TTC549 (cell line): ENCODE measurements around the gene BAIAP2.

ENCODE experiments used
- FAIRE-seq: peaks from 2 replicates; lab custom pipeline; 2012; peaks lifted over from hg19 to GRCh38; lab: Jason Lieb, UNC

Gene BAIAP2, protein sequence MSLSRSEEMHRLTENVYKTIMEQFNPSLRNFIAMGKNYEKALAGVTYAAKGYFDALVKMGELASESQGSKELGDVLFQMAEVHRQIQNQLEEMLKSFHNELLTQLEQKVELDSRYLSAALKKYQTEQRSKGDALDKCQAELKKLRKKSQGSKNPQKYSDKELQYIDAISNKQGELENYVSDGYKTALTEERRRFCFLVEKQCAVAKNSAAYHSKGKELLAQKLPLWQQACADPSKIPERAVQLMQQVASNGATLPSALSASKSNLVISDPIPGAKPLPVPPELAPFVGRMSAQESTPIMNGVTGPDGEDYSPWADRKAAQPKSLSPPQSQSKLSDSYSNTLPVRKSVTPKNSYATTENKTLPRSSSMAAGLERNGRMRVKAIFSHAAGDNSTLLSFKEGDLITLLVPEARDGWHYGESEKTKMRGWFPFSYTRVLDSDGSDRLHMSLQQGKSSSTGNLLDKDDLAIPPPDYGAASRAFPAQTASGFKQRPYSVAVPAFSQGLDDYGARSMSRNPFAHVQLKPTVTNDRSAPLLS

DNA sequence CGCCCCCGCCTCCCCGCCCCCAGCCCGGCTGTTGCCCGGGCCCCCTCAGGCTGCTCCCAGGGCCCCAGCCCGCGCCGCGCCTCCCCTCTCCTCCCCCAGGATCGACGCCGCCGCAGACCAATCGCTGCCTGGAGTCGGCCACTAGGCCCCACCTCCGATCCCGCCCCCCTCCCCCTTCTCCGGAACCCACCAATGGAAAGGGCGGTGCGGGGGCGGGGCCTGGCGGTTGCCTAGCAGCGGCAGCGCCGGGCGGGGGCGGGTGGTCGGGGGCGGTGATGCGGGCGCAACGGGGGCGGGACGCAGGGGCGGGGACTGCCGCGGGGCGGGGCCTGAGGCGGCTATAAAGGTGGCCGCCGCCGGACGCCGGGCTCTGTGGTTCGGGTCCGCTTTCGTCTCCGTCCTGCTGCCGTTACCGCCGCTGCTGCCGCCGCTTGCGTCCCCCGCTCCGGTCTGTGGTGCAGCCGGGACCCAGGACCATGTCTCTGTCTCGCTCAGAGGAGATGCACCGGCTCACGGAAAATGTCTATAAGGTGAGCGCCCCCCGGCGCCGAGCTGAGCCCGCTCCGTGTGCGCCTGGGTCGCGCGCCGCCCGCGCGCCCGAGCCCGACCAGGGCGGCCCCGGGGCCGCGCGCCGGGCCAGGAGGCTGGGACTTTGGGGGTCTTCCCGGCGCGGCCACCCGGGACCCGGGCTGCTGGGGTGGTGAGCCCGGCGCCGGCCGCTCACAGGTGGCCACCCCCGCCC, at the start of gene BAIAP2:
Gene BAIAP2 (plus strand): TSS at position 373 of the 742 bp plus-strand sequence. CDS start 104 bp downstream, at position 477.
- FAIRE-seq: no peak

DNA sequence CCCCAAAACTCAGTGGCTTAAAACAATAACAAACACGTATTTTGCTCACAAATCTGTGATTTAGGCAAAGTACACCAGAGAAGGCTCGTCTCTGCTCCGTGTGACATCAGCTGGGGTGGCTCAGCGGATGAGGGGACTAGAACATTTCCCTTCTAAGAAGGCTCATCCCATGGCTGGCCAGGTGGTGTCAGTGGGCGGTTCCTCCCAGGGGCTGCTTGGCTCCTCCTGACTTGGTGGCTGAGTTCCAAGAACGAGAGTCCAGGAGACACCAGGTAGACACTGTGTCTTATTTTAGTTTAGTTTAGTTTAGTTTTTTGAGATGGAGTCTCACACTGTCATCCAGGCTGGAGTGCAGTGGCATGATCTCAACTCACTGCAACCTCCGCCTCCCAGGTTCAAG, 48.9 kb upstream of the BAIAP2 start:
- FAIRE-seq: no peak

DNA sequence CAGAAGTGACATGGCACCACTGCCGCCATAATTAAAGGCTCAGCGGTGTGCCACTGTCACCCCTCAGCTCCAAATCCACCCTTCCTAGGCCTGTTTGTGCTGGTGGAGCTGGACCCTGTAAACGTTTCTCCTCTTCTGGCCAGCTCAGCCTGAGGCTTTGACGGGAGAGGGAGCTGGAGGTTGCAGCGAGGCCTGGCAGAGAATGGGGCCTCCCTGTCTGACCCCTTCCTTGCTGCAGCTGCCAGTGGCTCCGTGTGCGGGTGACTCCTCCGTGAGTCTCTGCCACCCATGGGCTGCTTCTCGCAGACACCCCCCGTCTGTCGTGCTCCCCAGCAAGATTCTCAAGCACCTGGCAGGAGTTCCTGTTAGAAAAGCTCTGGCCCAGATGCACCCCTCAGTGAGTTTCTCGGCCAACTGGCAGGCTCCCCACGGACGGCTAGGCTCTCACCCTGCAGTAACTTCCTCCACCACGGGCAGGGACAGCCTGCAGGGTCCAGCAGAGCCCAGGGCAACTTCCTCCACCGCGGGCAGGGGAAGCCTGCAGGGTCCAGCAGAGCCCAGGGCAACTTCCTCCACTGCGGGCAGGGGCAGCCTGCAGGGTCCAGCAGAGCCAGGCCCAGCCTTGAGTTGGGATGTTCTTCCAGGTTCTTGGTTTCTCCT, 48.0 kb upstream of the BAIAP2 start:
- no peak for FAIRE-seq

DNA sequence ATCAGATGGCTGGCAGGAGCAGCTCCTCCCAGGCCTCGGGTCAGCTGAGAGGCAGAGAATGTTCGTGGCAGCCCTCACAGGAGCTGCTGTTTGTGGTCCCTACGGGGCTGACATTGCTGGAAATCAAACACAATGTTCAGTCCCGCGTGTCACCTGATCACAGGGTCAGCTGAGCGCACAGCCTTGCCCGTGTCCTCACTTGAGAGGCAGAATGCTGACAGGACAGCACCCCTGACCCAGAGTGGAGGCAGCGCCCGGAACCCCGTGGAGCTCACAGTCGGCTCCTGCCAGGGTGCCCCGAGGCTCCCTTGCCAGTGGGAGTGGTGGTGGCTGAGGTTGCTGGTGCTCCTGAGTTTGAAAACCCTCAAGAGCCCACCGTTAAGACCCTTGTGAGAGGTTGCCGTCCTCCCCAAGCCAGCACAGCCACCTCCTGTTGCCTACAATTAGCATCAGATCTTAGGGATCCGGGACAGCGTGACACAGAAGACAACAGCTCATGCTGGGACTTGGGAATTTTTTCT, 47.0 kb upstream of the BAIAP2 start:
- no peak for FAIRE-seq

DNA sequence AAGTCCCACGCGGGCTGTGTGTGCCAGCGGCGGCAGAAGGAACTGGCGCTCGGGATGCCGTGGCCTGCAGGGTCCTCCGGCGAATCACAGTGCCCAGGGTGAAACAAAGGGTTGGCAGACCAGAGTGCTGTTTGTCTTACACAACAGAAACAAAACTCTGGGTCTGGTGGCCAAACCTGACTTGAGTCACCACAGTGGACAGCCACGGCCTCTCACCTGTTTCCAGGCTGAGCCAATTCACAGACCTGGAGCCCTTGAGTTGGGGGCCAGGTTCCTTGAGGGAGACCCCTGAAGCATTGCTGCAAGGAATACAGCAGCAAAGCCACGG, 45.4 kb upstream of the BAIAP2 start:
- no peak for FAIRE-seq

DNA sequence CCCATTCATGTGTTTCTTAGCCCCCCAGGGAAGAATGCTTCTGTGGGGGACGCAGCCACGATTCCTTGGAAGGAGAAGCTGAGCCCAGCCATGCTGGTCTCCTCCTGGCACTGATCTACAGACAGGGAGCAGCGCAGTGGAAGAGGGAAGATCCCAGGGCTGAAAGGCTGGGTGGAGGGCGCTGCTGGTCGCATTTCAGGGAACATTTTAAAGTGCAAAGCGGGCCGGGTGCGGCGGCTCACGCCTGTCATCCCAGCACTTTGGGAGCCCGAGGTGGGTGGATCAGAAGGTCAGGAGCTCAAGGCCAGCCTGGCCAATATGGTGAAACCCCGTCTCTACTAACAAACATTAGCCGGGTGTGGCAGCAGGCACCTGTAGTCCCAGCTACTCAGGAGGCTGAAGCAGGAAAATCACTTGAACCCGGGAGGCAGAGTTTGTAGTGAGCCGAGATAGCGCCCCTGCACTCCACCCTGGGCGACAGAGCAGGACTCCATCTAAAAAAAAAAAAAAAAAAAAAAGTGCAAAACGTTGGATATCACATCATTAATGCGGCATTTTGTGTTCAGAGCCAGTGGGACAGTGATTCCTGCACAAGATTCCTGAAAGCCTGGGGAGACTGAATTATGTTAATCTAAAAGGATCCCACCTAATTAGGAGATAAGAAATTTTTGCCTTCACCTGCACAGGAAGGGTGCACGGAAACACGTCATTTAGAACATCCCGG, 43.9 kb upstream of the BAIAP2 start:
- FAIRE-seq: no peak

DNA sequence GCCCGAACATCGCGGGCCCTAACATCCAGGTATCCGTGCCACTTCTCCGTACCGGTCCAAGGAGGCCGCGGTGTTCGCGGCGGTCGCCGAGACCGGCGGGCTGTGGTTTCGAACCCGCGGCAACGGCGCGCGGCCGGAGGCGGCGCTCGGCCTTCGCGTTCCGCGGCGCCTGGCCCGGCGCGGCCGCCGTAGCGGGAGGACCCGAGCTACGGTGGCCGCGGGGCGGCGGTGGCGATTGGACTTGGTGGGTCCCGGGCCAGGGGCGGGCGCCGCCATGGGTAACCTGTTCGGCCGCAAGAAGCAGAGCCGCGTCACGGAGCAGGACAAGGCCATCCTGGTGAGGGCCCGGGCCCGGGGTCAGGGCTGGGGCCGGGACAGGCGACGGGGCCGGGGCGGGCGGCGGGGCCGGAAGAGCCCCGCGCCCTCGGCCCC, 43.3 kb upstream of the BAIAP2 start, which contains the start of gene CHMP6:
Gene CHMP6 (plus strand): TSS at position 197 of the 432 bp plus-strand sequence. CDS start 78 bp downstream, at position 275.
- FAIRE-seq: no peak

DNA sequence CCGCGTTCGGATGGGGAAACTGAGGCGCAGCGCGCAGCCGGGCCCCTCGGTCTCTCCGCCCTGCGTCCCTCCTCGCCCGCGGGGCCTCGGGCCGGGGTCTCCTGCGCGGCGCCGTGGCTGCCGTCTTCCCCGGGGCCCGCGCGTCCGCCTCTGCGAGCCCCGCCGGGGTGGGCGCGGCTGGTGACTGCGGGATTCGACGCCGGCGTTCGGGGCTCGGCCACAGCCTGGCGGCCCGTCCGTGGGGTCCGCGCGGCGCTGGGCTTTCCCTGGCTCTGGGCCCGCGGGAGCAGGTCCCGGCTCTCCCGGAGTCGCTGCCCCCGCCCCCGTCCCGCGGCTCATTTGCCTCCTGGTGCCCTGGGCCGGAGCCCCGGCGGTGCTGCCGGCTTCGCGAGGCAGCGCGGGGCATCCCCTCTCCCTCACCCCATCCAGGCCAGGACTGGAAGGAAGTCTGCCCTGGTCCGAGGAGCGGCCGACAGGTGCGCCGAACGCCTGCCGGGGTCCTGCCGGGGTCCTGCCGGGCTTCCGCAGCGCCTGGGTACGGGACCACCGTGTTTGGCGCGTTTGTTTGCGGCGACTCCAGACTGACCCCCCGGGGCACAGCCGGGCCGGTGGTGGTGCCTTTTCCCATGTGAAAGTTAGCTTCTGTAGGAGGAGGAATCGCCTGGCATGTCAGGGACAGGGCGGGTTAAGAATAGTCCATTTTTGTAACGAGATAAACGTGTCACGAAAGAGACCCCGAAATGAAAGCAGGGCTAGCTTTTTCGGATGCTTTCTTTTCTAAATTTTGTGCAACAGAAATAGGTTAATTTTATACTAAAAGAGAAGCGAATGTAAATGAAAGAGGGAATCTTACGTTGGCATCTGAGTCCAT, 42.6 kb upstream of the BAIAP2 start:
- FAIRE-seq: no peak

DNA sequence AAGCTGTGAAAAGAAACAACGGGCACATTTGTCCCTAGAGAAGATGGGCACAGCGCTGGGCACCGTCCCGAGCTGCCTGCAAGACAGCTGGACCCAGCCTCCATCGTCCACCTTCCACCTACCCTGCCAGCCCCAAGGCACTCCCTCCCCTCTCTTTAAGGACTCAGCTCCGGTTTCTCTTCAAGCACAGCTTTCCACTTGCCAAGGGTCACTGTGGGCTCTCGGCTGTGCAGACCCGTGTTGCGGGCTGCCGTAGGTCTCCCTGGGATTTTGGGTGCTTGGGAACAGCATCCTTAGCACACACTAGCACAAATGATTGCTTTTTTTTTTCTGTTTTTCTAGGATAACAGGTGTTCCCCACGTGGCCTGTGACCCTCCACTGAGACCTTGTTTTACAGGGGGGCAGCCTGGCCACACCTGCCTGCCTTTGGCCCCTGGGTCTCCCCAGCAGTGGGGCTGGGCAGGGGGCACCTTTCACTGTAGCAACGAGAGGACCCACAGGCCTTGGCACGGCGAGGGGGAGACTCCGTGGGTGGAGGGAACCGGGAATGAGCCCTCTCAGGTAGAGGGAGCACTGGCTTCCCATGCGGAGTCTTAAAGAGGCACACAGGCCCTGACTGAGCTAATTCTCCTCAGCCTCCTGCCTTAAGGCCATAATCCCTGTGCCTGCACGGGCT, 41.9 kb upstream of the BAIAP2 start:
- no peak for FAIRE-seq

DNA sequence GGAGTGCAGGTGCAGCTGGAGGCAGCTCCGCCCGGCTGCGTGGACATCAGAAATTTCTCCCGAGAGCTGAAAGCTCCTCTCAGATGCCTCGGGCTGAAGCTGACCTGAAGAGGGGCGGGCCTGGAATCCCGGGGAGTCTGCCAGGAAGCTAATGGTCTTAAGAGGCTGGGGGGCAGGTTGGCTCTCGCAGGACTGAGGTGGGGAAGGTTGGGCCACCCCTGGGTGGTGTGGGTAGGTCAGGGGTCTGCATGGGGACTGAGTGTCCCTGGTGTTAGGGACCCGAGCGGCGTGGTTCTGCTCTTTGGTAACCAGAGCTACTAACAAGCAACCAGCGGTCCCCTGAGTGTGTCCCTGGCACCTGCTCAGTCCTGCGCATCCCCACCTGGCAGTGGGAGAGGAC, 39.8 kb upstream of the BAIAP2 start:
- FAIRE-seq: no peak

DNA sequence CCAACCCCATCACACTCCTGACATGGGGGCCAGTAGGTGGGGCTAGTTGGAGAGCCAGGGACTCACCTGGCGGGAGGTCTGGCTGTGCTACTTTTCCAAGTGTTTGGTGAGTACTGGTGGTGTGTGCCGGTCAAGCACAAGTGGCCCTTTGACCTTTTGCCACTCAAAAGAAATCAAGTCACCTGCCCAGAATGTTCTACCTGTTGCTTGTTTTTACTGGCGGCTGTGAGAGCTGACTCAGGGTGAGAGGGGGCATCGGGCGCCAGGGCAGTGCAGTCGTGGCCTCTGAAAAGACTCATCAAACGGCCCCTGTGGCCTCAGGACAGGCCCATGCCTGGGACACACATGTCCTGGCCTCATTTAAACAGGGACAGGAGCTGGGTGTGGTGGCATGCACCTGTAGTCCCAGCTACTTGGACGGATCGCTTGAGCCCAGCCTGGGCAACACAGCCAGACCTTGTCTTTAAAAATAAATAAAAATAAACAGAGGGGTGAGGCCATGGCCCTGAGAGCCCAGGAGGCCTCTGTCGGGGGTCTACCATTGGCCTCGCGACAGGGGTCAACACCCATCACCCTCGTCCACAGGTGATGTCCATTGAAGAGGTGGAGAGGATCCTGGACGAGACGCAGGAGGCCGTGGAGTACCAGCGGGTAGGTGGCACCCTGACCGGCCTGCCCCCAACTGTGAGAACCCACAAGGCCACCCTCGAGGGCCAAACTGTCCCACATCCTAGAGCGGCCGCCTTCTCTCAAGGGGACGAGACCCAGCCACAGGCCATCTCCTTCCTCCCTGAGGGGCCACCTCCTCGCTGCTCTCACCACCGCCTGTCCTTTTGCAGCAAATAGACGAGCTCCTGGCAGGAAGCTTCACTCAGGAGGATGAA, 38.3 kb upstream of the BAIAP2 start:
- no peak for FAIRE-seq

DNA sequence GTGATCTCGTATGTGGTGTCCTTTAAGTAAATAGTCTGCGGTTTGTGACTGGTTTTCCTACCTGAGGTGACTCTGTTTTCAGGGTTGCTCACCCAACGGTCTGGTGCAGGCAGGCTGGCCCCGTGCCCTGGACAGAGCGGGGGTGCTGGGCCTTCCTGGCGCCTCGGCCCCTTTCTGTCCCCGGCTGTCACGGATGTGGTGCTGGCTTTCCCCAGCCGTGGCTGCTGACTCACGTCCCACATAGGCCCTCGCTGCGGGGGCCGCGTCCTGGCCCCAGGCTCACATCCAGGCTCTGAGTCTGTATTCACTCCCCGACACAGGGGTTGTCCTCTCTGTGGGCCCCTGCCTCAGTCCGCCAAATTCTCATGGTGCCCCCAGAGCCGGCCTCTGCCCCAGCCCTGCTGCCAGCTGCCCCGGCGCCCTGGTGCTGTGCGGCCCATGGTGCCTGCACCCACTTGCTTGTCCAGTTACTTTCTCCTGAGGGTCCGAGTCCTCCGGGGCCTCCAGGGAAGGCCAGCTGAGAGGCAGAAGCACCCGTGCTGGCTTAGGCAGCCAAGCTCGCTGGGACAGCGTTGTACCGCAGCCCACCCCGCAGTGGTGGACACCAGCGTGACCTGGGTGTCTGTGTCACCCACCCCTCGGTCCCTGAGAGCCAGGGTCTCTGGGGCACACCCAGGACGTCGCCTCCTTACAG, 37.4 kb upstream of the BAIAP2 start:
- FAIRE-seq: no peak

DNA sequence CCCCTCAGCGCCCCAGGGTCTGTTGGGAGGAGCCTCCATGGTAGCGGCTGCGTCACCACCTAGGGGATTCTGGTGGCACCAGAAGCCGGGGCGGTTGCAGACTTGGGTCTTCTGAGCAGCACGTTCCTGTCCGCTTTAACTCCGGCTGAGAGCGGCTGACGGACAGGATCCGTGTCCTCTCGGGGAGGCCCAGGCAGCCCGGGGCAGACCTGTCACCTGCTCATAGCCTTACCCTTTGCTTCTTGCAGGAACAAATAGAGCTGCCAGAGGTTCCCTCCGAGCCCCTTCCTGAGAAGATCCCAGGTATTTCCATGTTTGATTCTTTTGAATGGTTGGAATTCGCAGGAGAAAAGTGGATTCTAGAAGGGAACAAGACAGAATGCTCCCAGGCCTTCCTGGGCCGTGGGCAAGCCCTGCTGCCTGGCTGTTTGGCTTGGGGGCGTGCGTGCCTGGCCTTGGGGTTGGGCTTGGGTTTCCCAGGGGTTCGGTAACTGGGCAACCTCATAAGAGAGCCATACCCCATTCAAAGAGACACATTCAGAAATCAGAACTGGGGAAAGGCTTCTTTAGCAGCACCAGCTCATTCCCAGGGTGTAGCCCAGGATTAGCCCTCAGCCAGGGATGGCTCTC, 36.7 kb upstream of the BAIAP2 start:
- no peak for FAIRE-seq

DNA sequence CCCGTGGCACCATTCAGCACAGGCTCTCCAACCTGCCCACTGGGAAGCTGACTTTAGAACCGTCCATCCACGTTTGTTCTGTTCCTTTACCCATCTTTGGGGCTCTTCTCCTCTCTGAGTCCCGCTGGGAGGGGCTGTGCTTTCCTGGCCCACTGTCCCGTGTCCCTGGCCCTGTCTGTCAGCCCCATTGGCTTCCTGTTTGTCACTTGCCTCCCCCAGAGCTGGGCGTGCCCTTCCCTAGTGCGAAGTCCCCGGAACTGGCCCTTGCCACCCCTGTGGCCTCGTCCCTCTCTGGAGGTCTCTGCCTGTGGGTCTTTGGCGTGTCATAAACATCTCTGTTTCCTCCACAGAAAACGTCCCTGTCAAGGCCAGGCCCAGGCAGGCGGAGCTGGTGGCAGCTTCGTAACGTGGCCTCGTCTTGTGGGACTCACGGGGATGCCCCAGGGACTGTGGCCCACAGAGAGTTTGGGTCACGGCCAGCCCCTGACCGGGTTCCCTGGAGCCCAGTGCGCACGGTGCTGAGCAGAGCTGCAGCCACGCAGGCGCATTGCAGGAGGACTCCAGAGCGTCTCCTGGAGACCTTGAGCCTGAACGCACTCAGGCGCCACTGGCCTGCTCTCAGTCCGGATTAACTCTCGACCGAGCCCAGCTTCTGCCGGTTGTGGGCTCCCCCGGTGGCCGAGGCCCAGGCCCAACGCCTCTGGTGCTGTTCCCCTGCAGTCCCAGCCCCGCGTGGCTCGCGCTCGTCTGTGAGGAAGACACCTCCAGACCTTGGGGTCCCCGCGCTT, 36.0 kb upstream of the BAIAP2 start:
- FAIRE-seq: no peak

DNA sequence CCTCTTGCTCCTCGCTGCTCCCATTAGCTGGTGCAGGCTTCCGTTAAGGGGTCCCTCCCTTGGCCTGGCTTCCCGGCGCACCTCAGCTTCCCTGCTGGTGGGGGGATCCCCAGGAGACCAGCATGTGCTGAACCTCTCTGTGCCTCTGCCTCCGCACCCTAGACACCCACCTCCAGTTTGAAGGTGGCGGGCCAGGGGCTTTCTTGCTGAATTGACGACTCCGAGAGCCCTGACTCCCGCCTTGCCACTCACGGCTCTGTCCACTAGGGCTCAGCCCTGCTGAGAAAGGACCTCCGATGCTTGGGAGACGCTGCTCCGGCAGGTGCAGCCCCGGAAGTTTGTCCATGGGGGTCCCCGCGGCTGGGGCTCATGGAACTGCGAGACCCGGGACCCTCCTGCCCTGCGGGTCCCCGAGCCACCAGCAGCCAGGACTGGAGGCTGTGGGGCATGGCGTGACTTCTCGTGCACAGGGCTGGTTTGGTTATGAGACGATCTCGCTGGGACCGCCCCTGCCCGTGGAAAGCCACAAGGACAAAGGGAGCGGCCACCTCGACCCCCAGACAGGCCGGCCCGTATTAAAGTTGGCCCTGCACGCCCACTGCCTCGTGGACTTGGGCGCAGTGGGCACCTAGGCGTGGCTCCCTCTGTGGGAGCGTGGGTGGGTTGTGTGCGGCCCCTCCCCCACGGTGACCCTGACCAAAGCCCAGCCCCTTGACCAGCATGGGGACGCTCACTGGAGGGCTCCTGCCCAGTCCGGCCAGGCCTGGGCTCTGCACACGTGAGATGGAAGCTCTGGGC, 35.2 kb upstream of the BAIAP2 start:
- FAIRE-seq: no peak

DNA sequence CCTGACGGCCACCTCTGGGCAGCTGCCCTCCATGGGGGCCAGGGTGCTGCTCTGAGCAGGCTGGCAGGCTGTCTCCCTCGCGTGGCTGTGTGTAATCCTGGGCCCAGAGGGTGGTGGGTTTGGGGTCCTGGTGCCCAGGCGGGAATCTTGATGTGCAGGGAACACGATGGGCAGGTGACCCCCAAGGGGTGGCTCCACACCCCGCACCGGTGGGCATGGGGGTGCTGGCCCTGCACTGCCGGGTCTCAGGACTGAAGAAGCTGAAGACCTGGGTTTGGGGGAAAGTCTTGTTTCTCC, 34.7 kb upstream of the BAIAP2 start:
- no peak for FAIRE-seq
